ENCODE data around the gene ABCB10. TPM values are rescaled to one million over a fixed set of nuclear protein-coding genes. Genes with fewer than 3 reads are reported as not detected.
"Not testable (repeated sequence)": the region's sequence is repeated elsewhere in the genome, so short reads cannot be mapped to it uniquely, and the experiment has no call there.

ABCB10 gene
- 14.9 TPM for polyA plus RNA-seq (ENCODE audit: insufficient read length)

GRCh38 chr1:229558460-229559335 is at the start of gene ABCB10:
Gene ABCB10, minus strand, starts transcription at chr1:229558707. Its CDS starts 55 bp downstream, at chr1:229558652.
- peak; percentile 99 for DNase-seq

- DNase-seq = no peak
These were observed 48.9 kb upstream of the ABCB10 start for GRCh38 chr1:229607370-229607769.

- no peak for DNase-seq
These were observed 45.0 kb upstream of the ABCB10 start for GRCh38 chr1:229603371-229604005.

GRCh38 chr1:229600229-229600628 is 41.7 kb upstream of the ABCB10 start:
- no peak for DNase-seq

- DNase-seq = no peak
These were observed 40.9 kb upstream of the ABCB10 start for GRCh38 chr1:229599218-229599954.

- no peak for DNase-seq
These were observed 39.4 kb upstream of the ABCB10 start for GRCh38 chr1:229597877-229598276.

- no peak for DNase-seq
These were observed 38.6 kb upstream of the ABCB10 start for GRCh38 chr1:229596925-229597699.

- not testable (repeated sequence) for DNase-seq
These were observed 37.4 kb upstream of the ABCB10 start for GRCh38 chr1:229595876-229596275.

GRCh38 chr1:229594227-229595008 is 35.9 kb upstream of the ABCB10 start:
- no peak for DNase-seq

GRCh38 chr1:229593800-229594199 is 35.3 kb upstream of the ABCB10 start:
- DNase-seq = no peak

- no peak for DNase-seq
These were observed 31.6 kb upstream of the ABCB10 start for GRCh38 chr1:229590119-229590518.

GRCh38 chr1:229585338-229585737 is 26.8 kb upstream of the ABCB10 start:
- DNase-seq = no peak

GRCh38 chr1:229582715-229583114 is 24.2 kb upstream of the ABCB10 start:
- DNase-seq = no peak

- peak; percentile 21 for DNase-seq
These were observed 23.6 kb upstream of the ABCB10 start for GRCh38 chr1:229582011-229582694.

- no peak for DNase-seq
These were observed 23.0 kb upstream of the ABCB10 start for GRCh38 chr1:229581485-229581884.

GRCh38 chr1:229579059-229579673 is 20.7 kb upstream of the ABCB10 start:
- DNase-seq = peak; percentile 75

- no peak for DNase-seq
These were observed 19.9 kb upstream of the ABCB10 start for GRCh38 chr1:229578168-229579058.

GRCh38 chr1:229574679-229575442 is 16.4 kb upstream of the ABCB10 start:
- no peak for DNase-seq

GRCh38 chr1:229572286-229572685 is 13.8 kb upstream of the ABCB10 start:
- no peak for DNase-seq
